NCI-H1436 treated with DMSO at 0.1 percent for 48 hours (cell line): ENCODE measurements around the gene CRTAP.
"Not testable (repeated sequence)": the region's sequence is repeated elsewhere in the genome, so short reads cannot be mapped to it uniquely, and the experiment has no call there.

ENCODE experiments used
- DNase-seq: peaks from one replicate; lab custom pipeline; 2025; lab: John Stamatoyannopoulos, UW

The CRTAP gene

DNA sequence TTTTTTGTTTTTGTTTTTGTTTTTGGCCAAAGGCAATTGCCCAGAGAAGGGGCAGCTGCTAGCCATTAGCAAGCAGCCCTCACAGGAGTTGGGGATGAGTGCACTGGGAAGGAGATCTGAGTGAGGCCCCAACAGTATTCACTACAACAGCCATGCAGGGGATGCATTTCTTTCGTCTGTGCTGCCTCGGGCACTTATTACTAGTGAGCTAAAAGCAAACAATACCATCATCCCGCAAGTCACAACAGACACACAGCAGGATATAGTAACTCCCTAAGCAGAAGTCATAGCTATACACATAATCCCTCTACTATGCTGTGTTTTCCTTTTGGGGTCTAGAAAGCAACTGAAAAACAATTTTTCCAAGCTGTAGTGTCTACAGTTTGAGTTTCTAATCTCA, 27.2 kb downstream of the CRTAP start:
- no peak for DNase-seq

DNA sequence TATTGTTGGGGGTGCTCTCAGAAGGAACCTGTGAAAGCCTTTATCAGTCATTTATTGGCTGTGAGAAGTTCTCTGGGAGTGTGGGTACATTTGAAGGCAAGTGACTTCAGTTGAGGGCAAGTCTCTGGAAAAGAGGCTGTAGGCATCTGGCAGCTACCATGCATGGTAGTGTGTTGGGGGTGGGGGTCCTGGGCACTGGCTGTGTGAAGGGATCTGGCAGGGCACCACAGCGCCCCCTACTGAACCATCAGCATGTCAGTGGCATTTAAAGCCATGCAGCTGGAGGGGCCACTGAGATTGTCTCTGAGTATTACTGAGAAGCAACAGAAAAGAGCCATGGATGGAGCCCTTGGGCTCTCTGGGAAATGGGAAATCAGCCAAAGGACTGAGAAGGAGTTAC, 30.6 kb downstream of the CRTAP start:
- no peak for DNase-seq

DNA sequence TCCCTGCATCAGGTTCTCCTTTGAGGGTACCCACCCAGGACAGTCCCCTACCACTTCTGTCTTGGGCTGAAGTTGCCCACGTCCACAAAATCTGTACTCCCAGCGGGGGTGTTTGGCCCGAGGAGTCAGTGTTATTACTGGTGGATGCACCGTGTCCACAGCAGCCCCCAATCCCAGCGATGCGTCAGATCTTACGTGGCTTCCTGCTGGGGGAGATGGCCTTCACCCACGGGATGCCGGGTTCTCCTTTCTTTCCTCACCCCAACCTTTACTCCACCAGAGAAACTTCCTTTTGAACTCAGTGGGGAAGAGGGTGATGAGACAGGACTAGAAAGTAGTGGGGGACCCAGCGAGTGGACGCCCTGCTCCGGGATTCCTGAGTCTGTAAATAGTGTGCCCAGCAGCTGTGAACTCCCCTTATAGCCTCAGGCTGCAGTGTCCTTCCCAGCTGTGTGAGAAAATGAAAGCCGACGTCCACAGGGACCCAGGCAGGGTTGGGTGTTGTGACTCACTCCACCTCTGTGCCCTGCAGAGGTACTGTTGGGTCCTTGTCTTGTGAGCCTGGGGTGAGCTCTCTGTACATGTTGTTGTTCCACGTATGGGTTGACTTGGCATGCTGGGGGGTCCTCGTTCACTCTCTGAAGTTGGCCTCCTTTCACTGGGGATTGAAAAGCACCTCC, 31.5 kb downstream of the CRTAP start:
- no peak for DNase-seq

DNA sequence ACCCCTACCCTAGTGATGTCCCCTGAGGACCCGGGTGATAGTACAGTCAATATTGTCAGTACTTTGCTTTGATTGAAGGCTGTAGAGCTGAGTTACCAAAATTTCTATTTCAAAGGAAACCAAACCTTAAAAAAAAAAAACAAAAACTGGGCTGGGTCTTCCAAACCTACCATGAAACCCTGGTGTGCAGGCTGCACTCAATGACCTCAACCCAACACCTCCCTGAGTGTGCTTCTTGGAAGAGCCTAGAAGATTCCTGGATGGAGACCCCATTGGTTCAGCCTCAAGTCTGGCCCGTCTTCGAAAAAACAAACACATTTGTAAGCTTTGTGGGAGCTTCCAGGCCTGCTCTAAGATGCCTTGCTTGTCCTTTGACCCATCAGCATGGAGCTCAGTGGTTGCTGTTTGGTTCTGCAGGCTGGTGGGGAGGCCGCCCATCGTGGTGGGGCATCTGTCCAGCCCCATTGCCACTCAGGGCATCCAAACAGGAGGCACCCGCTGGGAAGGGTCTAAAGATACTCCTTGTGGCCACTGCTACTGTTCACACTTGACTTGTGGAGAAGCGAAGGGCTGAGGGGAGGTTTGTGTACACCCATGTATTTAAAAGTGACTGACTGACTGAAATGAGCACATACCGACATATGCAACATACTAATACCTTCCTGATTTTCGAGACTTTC, 32.2 kb downstream of the CRTAP start:
- no peak for DNase-seq

DNA sequence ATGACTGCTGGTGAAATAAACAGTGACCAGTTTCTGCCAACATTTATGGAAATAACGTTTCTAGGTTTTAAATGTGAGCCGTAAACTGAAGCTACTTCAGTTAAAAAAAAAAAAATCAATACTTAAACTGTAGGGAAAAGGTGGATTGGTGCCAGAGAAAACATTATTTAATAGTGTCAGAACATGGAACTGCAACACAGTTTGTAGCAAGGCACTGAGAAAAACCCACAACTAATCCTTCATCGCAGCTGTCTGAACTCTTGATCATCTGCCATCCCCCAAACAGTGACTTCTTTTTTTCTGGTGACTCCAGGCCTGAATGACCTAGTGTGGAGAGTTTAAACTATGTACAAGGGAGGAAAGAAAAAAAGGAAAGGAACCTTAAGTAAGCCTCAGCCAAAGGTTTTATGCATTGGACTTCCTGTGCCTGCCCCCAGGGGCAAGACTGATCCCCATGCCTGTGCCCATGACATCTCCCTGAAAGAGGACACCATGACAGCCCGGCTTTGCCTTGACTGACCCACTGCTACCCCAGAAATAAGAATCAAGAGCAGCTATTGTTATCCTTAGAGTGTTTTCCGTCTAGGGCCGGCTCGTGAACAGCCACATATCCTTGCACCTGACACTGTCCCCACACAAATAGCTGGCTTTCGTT, 33.1 kb downstream of the CRTAP start:
- no peak for DNase-seq

DNA sequence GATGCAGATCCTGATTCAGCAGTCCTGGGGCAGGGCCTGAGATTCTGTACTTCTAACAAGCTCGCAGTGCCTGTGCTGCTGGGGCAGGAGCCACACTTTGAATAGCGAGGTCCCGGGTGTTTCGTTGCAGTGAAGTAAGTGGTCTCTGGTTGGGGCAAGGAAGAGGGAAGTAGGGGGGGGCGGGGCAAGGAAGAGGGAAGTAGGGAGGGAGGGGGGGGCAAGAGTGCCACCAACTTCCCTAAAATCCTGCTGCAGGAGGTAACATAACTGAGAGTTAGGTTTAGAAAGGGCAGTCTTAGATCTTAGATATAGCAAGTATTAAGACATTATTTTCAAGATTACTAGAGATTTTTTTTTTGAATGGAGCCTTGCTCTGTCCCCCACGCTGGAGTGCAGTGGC, 35.5 kb downstream of the CRTAP start:
- no peak for DNase-seq

DNA sequence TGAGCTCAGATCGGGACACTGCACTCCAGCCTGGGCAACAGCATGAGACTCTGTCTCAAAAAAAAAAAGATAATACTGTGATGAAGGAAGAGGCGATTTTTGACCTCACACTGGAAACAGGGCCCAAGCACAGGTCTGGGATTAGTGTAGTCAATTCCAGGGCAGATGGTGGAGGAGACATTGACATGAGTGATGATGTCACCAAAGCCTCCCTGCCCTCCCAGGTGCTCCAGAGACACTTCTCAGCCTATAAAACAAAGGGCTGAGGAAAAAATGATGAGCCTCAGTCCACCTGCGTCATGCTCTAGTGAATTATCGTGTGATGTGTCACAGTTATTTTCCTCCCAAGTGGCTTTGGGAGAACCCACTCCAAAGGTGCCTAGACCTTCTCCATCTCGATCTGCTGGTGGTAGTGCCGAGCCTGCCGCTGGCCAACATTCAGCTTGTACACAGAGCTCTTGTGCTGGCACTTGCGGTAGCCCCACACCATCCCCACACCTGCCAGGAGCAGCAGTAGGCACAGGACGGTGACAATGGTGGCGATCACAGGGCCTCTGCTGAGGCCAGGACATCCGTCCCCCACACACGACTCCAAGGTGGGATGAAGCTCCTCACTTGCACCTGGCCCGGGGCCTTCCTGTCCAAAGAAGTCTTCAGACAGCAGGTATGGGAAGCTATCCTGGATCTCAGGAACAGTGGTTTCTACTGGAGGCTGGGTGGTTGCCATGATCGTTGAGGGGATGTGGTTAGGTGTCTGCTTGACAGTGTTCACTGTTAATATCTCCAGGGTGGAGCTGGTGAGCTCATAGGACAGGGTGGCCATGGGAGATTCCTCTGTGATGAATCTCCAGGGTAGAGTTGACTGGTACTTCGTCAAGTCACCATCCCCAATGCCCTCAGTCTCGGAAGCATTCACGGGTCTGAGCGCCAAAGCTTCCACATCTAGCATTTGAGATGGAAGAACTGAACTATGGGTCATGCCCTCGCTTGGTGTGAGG, 38.8 kb downstream of the CRTAP start:
- DNase-seq, result no peak

DNA sequence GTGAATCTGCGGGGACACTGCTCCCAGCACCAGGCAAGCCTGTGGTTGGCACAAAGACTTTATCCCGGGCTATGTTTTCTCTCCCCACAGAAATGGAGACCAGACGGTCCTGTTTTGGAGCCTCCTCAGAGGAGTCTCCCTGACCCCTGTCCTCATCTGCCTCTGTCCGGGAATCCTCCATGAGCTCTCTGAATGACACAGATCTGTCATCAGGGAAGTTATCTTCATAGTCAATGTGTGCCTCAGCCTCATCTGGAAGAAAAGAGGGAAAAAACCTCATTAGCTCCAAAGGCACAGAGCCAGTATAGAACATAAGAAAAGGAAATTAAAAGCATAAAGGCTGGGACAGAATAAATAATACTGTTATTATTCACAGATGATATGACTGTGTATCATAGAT, 40.0 kb downstream of the CRTAP start:
- DNase-seq, result no peak

DNA sequence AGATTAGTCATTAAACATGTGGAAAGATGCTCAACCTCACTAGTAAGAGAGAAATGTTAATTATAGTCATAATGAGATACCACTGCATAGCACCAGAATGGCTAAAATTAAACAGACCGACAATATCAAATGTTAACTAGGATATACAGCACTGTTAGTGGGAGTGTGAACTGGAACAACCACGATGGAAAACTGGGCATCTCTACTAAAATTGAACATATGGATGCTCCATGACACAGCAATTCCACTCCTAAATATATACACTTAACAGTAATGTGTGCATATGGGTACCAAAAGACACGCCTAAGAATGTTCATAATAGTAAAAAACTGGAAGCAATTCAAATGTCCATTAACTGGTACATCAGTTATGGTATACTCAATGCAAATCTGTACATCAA, 41.5 kb downstream of the CRTAP start:
- DNase-seq, result no peak

DNA sequence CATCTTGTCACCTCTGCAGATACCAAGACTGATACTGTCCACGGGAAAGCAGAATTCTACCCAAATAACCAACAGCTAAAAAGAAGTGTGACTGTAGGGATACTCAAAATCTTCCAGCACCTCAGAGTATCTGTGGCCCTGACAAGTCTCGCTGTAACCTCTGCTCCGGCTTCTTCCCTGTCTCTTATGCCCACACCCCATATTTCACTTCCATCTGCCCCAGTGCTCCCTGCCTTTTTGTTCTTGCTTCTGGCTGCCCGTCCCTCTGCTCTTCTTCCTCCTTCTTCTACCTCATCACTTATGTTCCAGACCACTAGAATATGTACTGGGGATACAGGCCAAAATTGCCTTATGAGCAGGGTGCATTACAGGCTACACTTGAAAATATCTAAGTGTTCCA, 45.4 kb downstream of the CRTAP start:
- DNase-seq, result no peak

DNA sequence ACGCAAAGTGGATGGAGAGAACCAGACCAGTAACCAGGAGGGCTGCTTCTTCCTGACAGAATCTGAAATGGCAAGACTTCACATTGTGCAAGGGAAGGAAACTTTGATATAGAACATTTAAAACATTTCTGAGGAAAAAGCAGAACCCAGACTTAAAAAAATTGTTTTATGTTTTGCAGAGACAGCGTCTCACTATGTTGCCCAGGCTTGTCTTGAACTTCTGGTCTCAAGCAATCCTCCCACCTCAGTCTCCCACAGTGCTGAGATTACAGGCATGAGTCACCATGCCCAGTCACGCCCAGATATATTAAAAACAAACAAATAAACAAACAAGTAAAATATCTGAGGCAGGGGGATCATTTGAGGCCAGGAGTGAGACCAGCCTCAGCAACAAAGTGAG, 46.2 kb downstream of the CRTAP start:
- DNase-seq, result no peak

DNA sequence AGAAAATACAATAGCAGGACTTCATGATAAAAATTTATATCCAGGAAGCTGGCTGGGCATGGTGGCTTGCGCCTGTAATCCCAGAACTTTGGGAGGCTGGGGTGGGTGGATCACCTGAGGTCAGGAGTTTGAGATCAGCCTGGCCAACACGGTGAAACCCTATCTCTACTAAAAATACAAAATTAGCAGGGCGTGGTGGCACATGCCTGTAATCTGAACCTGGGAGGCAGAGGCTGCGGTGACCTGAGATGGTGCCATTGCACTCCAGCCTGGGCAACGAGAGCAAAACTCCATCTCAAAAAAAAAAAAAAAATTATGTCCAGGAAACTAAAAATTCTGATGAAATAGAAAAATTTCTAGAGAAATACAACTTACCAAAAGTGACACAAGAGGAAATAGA, 48.8 kb downstream of the CRTAP start:
- DNase-seq, result not testable (repeated sequence)

DNA sequence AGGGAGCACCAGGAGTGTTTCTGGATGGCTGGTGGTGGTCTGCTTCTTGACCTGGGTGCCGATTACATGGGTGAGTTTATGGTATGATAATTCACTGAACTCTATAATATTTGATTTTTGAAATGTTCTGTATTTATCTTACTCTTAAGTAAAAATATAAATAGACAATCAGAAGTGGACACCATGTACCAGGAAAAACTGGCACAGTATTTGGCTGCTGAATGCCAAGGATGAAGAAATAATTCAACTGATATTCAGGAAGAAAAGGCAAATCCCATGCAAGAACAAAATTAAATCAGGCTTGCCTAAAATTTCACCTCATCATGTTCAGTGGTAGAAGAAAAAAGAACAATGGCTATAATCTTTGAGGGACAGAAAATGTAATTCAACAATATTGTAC, 51.6 kb downstream of the CRTAP start:
- DNase-seq, result no peak

DNA sequence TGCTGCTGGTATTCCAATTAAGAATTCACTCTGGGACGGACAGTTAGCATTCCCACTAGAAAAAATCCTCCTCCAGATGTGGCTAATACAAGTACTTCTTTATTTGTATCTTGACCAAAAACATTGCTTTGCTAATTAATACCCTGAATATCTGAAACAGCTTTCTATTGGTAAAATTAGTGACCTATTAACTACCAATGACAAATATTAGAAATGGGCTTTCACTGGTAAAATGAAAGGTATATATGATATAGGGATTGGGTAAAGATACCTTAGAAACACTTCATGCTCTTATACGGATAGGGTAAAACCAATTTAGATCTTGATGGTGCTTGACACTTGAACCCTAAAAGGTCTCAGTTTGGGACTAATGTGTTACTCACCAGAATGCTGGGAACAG, 52.3 kb downstream of the CRTAP start:
- DNase-seq, result no peak

DNA sequence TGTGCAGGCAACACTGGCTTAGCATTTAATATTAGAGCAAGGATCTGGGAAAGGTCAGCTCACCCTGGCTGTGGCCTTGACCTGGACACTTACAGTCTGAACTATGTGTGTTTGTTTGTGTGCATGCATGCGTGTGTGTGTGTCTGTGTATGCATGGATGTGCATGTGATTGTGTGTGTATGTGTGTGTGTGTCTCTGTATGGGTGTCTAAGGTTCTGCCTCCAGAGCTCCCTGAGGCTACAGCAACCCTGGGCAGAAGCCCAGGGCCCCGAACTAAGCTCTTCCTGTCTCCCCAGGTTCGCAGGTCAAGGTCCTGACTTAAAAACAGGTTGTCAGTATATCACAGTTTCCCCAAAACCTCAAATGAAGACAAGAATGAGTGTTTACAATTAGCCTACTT, 53.5 kb downstream of the CRTAP start:
- no peak for DNase-seq

DNA sequence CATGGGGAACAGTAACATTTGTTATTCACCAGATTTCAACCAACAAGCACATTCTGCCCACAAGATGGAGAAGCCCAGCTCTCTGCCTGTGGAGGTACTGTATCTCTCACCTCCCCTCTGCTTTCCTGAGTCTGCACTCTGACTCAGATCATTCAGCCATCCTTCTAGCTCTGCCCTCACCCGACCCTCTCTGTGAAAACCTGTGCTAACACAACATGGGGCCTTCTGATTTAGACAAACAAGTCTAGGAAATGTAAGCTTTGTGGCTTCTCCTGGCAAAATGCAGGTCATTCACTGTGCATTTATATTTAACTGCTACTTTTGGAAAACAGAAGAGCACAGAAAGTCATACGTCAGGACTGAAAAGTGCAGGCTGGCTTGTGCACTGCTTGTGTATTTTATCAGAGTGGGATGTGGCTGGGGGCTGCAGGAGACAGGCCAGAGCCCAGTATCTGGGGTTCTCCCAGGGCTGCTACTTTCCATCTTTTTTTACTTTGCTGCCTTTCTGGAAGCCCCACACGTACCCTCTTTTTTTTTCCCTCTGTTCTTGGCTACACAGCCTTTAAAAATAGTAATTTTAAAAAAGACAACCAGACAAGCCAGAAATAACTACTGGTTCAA, 54.0 kb downstream of the CRTAP start:
- no peak for DNase-seq

DNA sequence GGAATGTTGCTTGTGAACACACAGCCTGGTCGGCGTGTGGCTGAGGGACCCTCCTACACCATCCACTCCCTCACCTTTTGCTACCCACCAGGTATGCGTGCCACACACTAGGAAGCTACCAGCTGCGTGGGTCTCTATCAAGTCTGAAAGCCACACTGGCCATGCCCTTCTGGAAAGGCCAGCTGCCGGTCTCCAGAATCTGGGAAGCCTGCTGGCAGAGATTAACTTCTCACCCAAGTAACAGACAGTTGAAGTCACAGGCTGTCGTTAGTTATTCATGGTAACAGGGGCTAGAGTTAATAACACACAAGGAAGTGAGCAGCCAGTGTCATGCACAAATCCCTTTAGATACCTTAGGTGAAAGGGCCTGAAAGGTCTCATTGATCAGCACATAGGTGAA, 56.7 kb downstream of the CRTAP start:
- no peak for DNase-seq

DNA sequence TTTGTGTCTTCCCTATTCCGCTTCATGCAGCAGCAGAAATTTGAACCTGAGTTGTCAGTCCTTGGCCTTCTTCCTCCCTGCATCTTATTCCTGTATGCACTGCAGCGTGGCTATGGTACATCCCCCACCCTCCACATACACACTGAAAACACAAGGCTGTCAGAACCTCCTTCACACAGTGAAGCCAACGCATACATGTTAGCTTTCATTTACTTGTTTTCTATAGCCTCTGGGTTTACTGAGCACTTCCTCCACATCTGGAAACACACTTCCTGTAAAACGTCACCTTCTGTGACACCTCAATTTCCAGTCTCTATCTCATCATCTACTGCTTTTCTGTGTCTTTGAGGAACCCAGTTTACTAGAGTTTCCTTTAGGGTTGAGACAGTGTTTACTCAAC, 57.8 kb downstream of the CRTAP start:
- no peak for DNase-seq

DNA sequence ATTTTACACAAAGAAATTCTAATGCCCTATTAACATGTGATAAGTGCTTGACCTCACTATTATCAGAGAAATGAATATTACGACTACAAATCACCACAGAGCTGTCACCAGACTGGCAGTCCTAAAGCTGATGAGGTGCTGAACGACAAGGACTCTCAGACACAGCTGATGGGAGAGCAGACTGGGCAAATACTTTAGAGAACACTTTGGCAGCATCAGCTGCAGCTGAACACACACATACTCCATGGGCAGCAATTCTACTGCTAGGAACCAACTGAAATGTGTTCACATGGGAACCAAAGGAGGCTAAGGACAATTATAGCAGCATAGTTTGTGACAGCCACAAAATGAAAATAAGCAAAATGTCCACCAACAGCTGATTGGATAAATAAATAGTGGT, 59.3 kb downstream of the CRTAP start:
- DNase-seq, result no peak

DNA sequence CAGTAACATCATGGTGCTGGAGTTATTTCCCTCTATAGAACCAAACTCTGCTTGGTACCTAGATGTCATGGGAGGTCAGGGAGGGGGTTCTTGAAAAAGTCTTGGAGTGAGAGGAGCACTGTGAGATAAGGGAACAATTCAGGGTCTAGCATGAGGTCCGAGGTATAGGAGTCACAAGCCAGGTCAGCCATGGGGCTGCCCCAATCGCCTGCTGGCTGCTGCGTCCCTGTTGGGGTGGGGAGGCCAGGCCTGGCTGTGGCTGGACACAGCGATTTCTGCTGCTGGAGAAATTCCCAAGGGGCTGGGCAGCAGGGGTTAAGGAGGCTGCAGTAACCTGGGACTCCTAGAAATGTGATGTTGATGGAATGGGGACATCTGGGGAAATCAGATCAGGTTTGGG, 59.9 kb downstream of the CRTAP start:
- DNase-seq, result no peak

DNA sequence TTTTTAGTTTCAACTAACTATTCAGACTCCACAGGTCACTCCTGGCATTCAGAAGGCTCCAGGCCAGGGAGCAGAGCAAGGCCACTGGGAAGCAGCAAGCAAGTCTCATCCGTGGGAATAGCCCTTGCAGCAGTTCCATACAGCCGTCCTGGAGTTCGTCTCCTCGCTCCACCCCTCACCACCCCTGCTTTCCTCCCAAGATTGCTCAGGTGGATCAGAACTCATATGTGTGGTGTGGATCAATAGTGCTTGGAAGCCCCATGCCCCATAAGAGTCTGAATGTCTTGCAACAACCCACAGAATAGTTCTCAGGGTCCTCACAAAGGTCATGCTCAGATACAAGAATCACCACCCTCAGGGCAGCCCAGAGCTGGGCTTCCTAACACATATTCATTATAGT, 60.3 kb downstream of the CRTAP start:
- no peak for DNase-seq
